MM.1S (cell line): ENCODE results near the gene CNTLN.

Experiments used
- DNase-seq: peaks from one replicate; pipeline ENCODE4 v3.0.0-alpha.2; 2015
- H2AFZ ChIP-seq: fragments of 300-600 bp; sonication (generic); 2 replicates; pipeline ENCODE4 v1.6.0; 2016; ENCODE audit warnings: antibody characterized with exemption, low read length
- H3F3A ChIP-seq: fragments of 300-600 bp; sonication (generic); 2 replicates; pipeline ENCODE4 v1.6.1; 2016; ENCODE audit warnings: mild to moderate bottlenecking, antibody characterized with exemption, low read length, moderate library complexity, mixed read lengths; ENCODE audit not compliant: insufficient read depth
- H3K27ac ChIP-seq: fragments of 300-600 bp; sonication (generic); 2 replicates; pipeline ENCODE4 v1.5.1; 2016; ENCODE audit warnings: mild to moderate bottlenecking, low read length
- H3K27me3 ChIP-seq: fragments of 300-600 bp; sonication (generic); replicated peaks from 2 replicates; pipeline ENCODE4 v1.6.0; 2016; ENCODE audit warnings: low read length; ENCODE audit not compliant: insufficient read depth
- H3K36me3 ChIP-seq: fragments of 300-600 bp; sonication (generic); replicated peaks from 2 replicates; pipeline ENCODE4 v1.6.1; 2016; ENCODE audit warnings: mild to moderate bottlenecking, low read length, mixed read lengths; ENCODE audit not compliant: insufficient read depth
- H3K4me1 ChIP-seq: fragments of 300-600 bp; sonication (generic); 2 replicates; pipeline ENCODE4 v1.6.1; 2016; ENCODE audit warnings: low read length, mixed read lengths
- H3K4me2 ChIP-seq: fragments of 300-600 bp; sonication (generic); 2 replicates; pipeline ENCODE4 v1.6.0; 2016; ENCODE audit warnings: low read depth, low read length
- H3K4me3 ChIP-seq: fragments of 300-600 bp; sonication (generic); 2 replicates; pipeline ENCODE4 v1.5.1; 2016; ENCODE audit warnings: low read length, mixed read lengths
- H3K79me2 ChIP-seq: fragments of 300-600 bp; sonication (generic); 2 replicates; pipeline ENCODE4 v1.6.1; 2016; ENCODE audit warnings: mixed run types, low read length, mixed read lengths
- H3K9ac ChIP-seq: fragments of 300-600 bp; sonication (generic); 2 replicates; pipeline ENCODE4 v1.6.1; 2016; ENCODE audit warnings: low read length, mixed read lengths
- H3K9me2 ChIP-seq: fragments of 300-600 bp; sonication (generic); replicated peaks from 2 replicates; pipeline ENCODE4 v1.6.1; 2016; ENCODE audit warnings: mild to moderate bottlenecking, low read length, mixed read lengths; ENCODE audit not compliant: insufficient read depth
- H3K9me3 ChIP-seq: fragments of 300-600 bp; sonication (generic); replicated peaks from 2 replicates; pipeline ENCODE4 v1.6.1; 2016; ENCODE audit warnings: mild to moderate bottlenecking, low read length, mixed read lengths; ENCODE audit not compliant: insufficient read depth
- H4K20me1 ChIP-seq: fragments of 300-600 bp; sonication (generic); 2 replicates; pipeline ENCODE4 v1.6.1; 2016; ENCODE audit warnings: mild to moderate bottlenecking, low read length, moderate library complexity, mixed read lengths; ENCODE audit not compliant: insufficient read depth
- CTCF ChIP-seq: fragments of 300-600 bp; sonication (generic); IDR thresholded peaks from 2 replicates; pipeline ENCODE4 v1.5.1; 2016; ENCODE audit warnings: antibody characterized with exemption, low read length, mixed read lengths
- EZH2 ChIP-seq: fragments of 300-600 bp; sonication (generic); optimal IDR thresholded peaks from 2 replicates; pipeline ENCODE3; 2017; ENCODE audit warnings: low read depth, mild to moderate bottlenecking, antibody characterized with exemption, low read length, mixed read lengths
- EZH2phosphoT487 ChIP-seq: fragments of 300-600 bp; sonication (generic); IDR thresholded peaks from 2 replicates; pipeline ENCODE4 v1.6.1; 2018; ENCODE audit warnings: antibody characterized with exemption, low read length

Gene CNTLN

DNA sequence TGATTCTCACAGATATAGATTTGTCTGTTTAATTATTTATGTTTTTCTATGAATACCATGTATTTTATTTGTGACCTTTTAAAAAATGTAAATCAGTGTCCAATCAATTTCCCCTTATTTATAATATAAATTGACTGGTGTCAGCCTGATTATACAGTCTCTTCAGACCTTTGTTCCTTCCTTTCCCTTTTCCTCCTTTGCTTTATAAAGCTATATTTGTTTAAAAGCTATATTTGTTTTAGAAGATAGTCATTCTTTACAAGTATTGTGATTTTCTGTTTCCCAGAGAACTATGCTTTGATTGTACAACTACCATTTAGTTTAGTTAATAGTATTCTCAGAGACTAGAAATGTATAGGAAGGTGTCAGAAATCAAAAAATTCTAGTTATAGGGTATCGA lies 90.6 kb downstream of the CNTLN start:
- H3K36me3 ChIP-seq: no peaks in the 10 kb centered on the region
- H3K27ac ChIP-seq: no peak overlapping the region
- H3K9me3 ChIP-seq: no peaks in the 10 kb centered on the region
- H3F3A ChIP-seq: no peaks in the 10 kb centered on the region
- no peaks in the 10 kb centered on the region for H3K9me2 ChIP-seq
- no peak overlapping the region for H3K9ac ChIP-seq
- no peaks in the 10 kb centered on the region for H3K27me3 ChIP-seq
- no peak overlapping the region for H2AFZ ChIP-seq
- H3K79me2 ChIP-seq: no peaks in the 10 kb centered on the region
- no peak for DNase-seq
- no peak overlapping the region for H3K4me2 ChIP-seq
- no peaks in the 10 kb centered on the region for H3K4me1 ChIP-seq
- TF ChIP-seq EZH2phosphoT487 (no peak), CTCF (no peak), EZH2 (no peak)
- no peaks in the 10 kb centered on the region for H4K20me1 ChIP-seq
- no peak overlapping the region for H3K4me3 ChIP-seq

DNA sequence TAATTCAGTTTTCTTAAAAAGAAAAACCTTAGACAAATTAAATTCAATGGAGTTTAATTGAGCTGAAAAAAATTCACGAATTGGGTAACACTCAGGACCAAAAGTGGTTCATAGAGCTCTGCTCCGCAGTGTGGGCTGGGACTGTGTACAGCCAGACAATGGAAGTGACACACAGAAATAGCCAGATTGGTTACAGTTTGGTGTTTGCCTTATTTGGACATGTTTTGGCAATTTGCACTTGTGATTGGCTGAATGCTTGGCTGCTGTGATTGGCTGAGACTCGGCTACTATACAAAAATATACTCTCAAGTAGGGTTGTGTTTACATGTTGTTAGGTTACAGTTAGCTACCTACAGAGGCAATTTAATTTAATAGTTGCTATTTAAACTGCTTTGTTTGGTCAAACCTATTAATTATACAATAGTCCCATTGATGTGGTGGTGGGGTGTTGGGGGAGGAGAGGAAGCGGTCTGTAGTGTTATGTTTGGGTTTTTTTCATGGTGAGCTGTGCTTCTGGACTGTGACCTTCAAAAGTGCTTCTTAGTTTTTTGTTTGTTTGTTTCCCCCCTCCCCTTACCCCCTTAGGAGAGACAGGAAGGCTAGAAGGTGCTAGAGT lies 95.2 kb downstream of the CNTLN start:
- Histone ChIP-seq H3K9ac (no peak overlapping the region), H3K4me2 (no peak overlapping the region), H2AFZ (no peak overlapping the region), H3K4me1 (no peaks in the 10 kb centered on the region), H4K20me1 (no peaks in the 10 kb centered on the region), H3K4me3 (no peak overlapping the region), H3K36me3 (no peaks in the 10 kb centered on the region), H3K27me3 (no peaks in the 10 kb centered on the region), H3K9me2 (no peaks in the 10 kb centered on the region), H3K27ac (no peak overlapping the region), H3F3A (no peaks in the 10 kb centered on the region), H3K79me2 (no peaks in the 10 kb centered on the region), H3K9me3 (no peaks in the 10 kb centered on the region)
- DNase-seq: no peak
- TF ChIP-seq EZH2phosphoT487: no peak
- no peak for TF ChIP-seq CTCF
- no peak for TF ChIP-seq EZH2

- no peaks in the 10 kb centered on the region for H3K27me3 ChIP-seq
- TF ChIP-seq EZH2 (no peak), CTCF (no peak), EZH2phosphoT487 (no peak)
- H3K36me3 ChIP-seq: no peaks in the 10 kb centered on the region
- H3K9ac ChIP-seq: no peak overlapping the region
- no peaks in the 10 kb centered on the region for H3K9me3 ChIP-seq
- no peak overlapping the region for H3K4me3 ChIP-seq
- no peaks in the 10 kb centered on the region for H3K4me1 ChIP-seq
- H4K20me1 ChIP-seq: no peaks in the 10 kb centered on the region
- H3K4me2 ChIP-seq: no peak overlapping the region
- DNase-seq: no peak
- no peaks in the 10 kb centered on the region for H3K9me2 ChIP-seq
- no peak overlapping the region for H2AFZ ChIP-seq
- no peak overlapping the region for H3K27ac ChIP-seq
- H3K79me2 ChIP-seq: no peaks in the 10 kb centered on the region
- no peaks in the 10 kb centered on the region for H3F3A ChIP-seq
These were observed 95.8 kb downstream of the CNTLN start for GRCh38 chr9:17230646-17231045.
